CMK (cell line): Measurements from ENCODE around the gene MINDY1.

Source experiments
- DNase-seq: peaks from one replicate; pipeline ENCODE4 v3.0.0-alpha.2; 2010; ENCODE audit warnings: low read depth

The MINDY1 gene, protein sequence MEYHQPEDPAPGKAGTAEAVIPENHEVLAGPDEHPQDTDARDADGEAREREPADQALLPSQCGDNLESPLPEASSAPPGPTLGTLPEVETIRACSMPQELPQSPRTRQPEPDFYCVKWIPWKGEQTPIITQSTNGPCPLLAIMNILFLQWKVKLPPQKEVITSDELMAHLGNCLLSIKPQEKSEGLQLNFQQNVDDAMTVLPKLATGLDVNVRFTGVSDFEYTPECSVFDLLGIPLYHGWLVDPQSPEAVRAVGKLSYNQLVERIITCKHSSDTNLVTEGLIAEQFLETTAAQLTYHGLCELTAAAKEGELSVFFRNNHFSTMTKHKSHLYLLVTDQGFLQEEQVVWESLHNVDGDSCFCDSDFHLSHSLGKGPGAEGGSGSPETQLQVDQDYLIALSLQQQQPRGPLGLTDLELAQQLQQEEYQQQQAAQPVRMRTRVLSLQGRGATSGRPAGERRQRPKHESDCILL

DNA sequence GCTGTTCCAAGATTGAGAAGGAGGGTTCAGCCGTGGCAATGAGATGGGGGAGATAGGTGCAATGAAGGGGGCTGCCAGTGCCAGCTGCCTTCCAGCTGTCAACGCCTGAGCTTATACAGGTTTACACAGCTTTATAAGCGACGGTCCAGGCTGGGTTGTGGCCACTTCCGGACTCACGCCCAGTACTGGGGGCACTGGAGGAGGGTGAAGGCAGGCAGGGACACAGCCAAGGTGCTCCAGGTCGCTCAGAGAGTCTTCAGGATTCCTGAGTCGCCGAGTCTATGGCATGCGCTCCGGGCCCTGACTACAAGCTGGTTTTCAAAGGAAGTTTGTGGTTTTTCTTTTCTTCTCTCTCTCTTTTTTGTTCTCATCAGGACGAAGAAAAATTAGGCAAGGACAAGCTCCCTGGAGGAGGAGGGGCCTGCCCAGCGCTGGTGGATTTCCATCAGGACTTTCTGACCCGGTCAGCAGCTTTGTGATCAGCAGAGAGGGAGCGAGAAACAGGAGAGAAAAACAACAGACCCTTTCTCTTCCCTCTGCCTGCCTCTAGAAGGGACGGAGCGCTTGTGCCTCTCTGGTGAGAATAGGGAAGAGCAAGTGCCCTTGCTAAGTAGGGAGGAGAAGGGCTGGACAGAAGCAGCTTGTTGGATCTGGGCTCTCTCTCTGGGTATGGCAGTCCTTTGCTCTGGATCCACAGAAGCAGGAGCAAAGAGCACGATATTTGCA is at the start of gene MINDY1:
TSS of gene MINDY1 (minus strand) at position 576 of the 726 bp plus-strand sequence. CDS start 4,285 bp downstream, outside the sequence.
- peak; percentile 44 for DNase-seq

DNA sequence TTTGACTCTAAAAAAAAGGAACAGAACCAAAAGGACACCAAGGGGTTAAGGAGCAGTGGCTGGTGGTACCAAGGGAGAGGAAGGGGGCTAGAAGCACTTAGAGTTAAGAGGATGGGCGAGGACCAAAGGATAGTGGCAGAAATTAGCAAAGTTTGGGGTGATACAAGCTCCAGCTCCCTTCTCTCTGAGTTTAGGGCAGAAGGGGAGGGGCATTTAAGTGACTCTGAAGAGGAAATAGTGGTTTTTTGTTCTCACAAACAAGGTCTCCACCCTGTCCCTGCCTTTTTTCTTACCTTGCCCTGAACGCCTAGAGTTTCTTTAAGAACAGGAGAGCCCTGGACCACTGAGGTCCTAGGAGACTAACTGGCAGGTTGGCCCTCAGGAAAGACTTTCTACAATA is 49.4 kb upstream of the MINDY1 start:
- DNase-seq: no peak

DNA sequence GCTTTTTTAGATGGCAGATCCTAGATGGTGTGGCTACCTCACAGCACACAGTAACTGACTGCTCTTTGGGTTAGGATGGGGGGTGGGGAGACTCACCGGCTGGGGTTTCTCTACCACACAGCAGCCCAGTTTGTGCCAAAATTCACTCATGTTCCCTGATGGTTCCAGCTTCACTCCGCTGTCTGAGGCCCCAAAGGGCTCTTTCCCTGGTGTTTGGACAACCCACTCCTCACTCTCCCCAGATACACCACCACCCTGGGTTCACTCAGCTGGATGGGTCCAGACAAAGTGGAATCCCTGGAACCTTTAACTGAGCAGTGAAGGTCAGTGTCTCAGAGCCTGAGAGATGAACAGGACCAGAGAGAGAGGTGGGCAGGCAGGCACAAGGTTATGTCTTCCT is 48.9 kb upstream of the MINDY1 start:
- no peak for DNase-seq

DNA sequence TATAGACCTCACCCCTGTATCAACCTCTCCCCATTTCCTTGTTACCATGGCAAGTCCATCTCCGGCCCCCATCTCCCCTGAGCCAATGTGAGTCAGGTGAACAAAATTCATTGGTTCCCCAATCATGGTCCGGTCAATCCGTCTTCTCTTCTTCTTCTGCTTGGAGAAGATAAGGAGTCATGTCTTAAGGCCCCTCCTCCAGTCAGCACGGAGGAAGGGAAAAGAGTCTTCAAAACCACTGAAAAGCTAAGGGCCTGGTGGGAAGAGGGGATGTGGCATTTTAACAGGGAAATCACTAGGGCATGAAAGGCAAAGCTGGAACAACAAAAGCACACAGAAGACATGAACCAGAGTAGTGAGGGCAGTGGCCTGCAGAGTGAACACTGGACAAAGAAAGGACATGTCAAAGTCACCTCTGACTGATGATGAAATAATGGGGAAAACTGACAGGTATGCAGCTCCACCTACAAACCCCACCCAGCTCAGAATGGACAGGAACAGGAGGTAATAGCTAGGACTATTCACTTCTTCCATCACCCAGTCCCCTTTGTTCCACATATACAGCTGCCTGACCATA is 48.4 kb upstream of the MINDY1 start:
- DNase-seq: no peak

DNA sequence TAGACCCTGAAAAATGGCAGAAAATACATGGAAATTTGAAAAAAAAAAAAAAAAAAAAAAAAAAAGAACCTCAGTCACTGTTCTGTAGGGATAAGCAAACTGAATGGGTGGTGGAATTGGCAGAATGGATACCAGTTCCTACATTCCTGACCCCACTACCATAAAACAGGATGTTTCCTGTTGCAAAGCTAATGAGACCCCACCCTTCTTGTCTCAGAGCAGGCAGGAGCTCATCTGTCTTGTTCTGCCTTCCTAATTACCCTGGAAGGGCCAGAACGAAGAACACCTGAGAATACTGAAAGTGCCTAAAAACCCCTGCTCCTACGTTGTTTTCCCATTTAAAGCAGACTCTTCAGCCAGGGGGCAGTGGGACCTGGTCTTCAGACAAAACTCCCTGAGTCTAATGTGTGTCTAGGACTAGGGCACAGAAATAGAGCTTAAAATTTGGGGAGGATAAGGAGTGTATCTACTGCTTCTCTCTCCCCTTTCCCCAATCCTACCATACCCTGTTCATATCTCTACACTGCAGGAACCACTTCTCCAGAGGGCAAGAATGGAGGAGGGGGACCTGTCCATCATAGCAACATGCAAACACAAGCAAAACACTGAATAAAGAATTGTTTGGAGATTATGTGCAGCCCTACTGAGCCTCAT is 44.8 kb upstream of the MINDY1 start:
- no peak for DNase-seq

DNA sequence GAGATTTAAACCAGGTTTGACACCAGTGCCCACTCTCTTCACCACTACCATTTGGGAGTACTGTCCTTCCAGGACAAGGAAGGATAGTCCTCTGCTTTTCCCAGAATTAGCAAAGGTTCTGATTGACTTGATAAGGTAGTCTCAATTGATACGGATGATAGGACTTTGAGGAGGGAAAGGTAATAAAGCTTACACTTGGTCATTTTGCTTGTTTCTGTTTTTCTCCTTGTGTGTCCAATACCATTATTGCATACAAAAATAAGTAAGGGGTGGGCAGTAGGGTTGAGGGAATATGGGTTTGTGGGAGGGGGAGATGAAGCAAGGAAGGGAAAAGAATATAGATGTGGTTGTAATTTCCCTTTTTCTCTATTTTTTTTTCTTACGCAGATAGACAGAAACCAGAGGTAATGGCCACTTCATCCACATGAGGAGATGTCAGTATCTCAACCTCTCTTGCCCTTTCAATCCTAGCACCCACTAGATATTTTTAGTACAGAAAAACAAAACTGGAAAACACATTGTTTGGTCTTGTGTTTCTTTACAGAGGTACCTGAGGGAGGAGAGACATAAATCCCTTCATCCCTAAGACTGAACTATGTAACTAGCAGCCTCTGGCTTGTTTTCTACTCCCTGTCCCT is 43.5 kb upstream of the MINDY1 start:
- no peak for DNase-seq

DNA sequence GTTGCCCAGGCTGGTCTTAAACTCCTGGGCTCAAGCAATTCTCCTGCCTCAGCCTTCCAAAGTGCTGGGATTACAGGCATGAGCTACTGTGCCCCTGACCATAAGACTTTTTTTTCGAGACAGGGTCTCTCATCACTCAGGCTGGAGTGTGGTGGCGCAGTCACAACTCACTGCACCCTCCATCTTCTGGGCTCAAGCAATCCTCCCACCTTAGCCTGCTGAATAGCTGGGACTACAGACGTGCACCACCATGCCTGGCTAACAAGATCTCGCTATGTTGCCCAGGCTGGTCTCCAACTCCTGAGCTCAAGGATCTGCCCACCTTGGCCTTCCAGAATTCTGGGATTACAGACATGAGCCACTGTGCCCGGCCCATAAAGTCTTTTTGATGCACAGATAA is 42.8 kb upstream of the MINDY1 start:
- no peak for DNase-seq

DNA sequence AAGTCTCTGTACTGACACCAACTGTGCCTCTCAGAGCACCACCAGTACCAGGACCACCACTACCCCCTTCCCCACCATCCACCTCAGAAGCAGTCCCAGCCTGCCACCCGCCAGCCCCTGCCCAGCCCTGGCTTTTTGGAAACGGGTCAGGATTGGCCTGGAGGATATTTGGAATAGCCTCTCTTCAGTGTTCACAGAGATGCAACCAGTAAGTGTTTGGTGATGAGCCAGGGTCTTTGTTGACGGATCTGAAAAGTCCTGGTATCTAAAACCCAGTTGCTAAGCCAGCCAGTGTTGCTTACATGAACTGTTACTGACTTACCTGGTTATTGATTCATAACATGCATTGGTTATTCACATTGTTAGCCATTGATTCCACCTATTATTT is 41.9 kb upstream of the MINDY1 start:
- DNase-seq: no peak

DNA sequence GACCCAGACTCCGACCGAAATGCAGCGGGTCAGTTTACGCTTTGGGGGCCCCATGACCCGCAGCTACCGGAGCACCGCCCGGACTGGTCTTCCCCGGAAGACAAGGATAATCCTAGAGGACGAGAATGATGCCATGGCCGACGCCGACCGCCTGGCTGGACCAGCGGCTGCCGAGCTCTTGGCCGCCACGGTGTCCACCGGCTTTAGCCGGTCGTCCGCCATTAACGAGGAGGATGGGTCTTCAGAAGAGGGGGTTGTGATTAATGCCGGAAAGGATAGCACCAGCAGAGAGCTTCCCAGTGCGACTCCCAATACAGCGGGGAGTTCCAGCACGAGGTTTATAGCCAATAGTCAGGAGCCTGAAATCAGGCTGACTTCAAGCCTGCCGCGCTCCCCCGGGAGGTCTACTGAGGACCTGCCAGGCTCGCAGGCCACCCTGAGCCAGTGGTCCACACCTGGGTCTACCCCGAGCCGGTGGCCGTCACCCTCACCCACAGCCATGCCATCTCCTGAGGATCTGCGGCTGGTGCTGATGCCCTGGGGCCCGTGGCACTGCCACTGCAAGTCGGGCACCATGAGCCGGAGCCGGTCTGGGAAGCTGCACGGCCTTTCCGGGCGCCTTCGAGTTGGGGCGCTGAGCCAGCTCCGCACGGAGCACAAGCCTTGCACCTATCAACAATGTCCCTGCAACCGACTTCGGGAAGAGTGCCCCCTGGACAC is 41.4 kb upstream of the MINDY1 start:
- DNase-seq: no peak

DNA sequence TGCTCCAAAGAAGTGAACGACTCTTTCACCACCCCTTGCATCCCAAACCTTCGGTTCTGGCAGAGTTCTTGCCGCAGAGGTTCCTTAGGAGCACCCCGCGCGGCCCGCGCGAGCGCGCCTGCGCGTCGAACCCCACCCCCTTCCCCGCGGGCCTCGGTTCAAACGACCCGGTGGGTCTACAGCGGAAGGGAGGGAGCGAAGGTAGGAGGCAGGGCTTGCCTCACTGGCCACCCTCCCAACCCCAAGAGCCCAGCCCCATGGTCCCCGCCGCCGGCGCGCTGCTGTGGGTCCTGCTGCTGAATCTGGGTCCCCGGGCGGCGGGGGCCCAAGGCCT is 40.9 kb upstream of the MINDY1 start, which contains the start of gene C1orf56:
TSS of gene C1orf56 (plus strand) at position 161 of the 334 bp plus-strand sequence. CDS start at position 258, 97 bp downstream.
- DNase-seq: no peak

DNA sequence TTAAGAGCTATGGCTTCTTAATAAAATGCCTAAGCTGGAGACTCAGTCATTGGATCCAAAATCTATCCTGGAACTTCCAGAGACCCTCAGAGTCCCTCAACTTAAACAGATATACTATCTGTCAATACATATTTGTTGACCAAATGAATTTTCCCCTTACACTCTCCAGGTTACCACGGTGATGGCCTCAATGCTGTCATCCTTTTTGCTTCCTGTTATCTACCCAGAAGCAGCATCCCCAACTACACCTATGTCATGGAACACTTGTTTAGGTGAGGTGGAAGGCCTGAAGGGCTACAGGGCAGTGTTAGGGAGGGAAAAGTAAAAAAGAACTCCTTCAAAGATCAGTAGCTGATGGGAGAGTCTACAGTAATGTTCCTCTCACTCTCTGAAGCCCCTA is 36.5 kb upstream of the MINDY1 start:
- no peak for DNase-seq

DNA sequence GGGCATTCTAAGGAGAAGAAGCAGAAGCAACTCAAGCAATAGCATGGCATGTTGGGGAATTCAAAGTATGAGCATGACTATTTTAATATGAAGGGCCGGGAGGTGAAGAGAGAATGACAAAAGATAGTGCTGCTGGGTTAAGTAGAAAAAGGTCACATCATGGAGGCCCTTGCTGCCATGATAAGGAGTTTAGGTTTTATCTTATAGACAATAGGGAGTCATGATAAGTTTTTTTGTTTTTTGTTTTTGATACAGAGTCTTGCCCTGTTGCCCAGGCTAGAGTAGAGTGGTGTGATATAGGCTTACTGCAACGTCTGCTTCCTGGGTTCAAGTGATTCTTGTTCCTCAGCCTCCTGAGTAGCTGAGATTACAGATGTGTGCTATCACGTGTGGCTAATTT is 32.8 kb upstream of the MINDY1 start:
- no peak for DNase-seq

DNA sequence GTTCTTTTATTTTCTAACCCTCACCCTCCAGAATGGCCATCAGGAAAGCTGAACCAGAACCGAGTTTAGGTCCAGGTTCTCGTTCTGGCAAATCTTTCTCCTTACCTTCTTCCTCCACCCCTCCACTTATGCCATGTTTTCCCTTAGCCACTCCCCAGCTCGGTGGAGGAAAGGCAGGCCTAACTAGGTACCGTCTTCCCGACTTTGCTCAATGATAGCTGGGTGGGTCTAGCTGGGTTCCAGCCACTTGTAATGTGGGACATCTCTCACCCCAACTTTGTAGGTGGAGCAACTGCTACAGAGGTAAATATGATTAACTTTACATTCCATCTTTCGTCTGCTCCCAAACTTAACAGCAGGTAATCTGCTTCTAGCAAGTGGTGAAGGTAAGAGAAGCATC is 30.3 kb upstream of the MINDY1 start:
- no peak for DNase-seq

DNA sequence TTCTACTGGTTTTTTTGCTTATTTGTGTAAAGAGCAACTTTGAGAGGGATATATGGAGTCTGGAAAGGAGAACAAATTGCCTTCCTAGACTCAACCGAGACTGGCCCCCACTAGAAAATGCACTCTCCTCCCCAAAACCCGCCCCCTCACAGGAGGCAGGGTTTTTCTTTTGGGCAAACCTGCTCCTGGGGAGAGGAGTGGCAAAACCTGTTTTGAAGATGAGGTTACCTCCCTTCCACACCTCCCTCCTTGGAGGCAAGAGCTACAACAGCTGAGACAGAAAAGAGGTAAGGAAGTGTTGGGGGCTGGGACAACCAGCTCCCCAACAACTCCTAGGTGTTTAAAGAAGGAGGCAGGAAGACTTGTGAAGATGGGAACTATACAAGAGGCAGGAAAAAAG is 29.7 kb upstream of the MINDY1 start, which contains the start of gene BNIPL:
TSS of gene BNIPL (plus strand) at position 231 of the 400 bp plus-strand sequence. CDS start at position 371, 140 bp downstream.
- DNase-seq: no peak

DNA sequence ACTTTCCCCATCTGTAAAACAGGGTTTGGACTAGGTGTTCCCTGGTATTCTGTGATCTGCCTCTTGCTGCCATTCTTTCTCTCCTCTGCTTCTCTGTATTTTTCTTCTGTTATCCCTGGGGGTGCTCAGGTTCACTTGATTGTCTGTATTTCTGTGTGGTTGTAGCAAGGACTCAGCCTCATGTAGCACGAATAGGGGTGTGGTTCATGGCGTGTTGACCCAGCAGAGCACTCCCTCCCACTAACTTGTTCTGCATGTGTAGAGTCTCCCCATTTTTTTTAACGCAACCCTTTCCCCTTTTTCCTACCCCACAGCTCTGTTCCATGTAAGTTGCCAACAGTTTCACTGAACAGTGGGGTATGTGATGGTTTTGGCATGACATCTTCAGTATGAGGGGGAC is 28.5 kb upstream of the MINDY1 start:
- no peak for DNase-seq

DNA sequence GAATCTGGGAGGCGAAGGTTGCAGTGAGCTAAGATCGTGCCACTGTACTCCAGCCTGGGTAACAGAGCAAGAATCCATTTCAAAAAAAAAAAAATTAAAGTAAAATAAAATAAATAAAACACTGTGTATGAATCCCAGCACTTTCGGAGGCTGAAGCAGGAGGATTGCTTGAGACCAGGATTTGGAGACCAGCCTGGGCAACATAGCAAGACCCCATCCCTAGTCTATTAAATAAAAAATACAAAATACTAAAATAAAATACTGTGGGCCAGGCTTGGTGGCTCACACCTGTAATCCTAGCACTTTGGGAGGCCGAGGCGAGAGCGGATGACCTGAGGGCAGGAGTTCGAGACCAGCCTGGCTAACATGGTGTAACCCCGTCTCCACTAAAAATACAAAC is 25.5 kb upstream of the MINDY1 start:
- no peak for DNase-seq

DNA sequence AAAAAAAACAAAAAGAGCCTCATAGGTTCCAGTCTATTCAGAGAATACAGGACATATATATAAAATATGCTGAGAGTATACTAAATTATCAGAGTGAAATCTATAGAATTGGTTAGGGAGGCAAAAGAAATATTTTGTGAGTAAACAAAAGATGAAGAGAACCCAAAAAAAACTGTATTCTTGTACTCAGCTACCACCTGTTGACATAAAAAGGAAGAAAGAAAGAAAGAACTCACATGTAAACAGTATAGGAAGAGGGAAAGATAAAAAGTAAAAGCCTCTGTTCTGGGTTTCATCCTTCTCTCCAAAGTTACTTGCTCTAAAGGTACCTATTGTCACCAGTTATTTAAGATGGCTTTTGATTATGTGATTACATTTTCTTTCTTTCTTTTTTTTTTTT is 19.8 kb upstream of the MINDY1 start:
- DNase-seq: no peak

DNA sequence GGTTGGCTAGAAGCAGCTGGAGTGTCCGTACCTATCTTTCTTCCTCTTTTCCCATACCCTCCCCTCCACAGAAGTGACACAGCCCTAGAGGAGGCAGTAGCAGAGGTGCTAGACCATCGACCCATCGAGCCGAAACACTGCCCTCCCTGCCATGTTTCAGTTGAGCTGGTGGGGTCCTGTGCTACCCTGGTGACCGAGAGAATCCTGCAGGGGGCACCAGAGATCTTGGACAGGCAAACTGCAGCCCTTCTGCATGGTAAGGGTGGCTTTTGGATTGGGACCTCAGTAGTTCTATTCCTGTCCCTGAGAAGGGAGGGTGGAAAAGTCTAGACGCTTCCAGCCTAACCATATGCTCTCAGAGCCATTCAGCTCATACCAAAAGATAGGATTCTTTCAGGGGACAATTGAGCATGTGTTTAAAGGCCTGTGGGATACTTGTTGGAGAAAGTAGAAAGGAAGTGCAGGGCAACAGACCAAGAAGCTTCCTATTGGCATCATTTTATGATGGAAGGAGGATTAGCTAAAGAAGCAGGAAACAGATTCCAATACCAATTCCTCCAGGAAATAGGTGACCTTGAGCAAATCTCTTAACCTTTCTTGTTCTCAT is 17.9 kb upstream of the MINDY1 start:
- no peak for DNase-seq

DNA sequence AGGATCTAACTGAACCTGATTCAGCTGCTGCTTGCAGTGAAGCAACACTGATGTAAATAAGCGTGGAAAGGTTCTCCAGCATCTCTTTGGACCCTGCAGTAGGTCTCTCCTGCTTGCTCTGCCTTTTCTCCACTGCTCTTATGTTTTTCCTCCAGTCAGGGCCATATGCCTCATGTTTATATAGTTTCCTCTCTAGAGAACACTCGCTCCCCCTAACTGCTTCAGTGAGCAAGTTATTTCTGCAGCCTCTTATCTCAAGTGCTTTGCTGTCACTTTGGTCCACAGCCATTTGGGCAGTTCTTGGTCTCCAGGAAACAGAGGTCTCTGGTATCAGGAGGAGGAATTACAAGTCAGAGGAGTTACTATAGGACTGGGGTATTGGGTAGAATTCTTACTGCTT is 6.8 kb upstream of the MINDY1 start:
- peak; percentile 24 for DNase-seq

DNA sequence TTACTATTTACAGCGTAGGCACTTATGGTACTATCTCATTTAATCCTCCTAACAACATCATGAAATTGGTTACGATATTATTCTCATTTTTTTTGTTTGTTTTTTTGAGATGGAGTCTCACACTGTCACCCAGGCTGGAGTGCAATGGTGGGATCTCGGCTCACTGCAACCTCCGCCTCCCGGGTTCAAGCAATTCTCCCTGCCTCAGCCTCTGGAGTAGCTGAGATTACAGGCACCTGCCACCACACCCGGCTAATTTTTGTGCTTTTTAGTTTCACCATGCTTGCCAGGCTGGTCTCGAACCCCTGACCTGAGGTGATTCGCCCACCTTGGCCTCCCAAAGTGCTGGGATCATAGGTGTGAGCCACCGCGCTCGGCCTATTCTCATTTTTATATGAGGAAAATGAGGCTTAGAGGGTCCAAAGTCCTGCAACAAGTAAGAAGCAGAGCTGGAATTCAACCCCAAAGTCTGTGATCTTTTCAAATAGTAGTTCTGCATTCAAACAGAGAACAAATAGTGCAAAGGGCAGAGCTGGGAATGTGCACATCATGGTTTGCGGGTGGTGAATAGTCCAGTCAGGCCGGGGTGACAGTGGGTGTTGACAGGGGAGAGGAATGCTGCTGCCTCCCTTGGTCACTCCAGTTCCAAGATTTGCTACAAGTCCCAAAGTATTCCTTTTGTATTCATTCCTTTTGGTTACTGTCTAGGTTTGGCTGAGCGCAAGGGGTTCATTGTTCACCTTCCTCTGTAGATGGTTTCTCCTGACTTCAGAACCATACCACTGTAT is 6.2 kb upstream of the MINDY1 start:
- DNase-seq: no peak
